ENCODE measurements around the gene PLEKHA5. TPM values are rescaled to one million over a fixed set of nuclear protein-coding genes. Genes with fewer than 3 reads are reported as not detected.

PLEKHA5 gene
- total RNA-seq, 4 donors from 2014 or later, result 34.5 to 120 (median 60.0) TPM

GRCh38 chr12:19105463-19105862, 24.1 kb upstream of the PLEKHA5 start:
- no peak for ATAC-seq
- Histone ChIP-seq H3K27me3 (no peaks in the 10 kb centered on the region), H3K4me1 (no peaks in the 10 kb centered on the region), H3K4me3 (no peak overlapping the region), H3K9me3 (no peaks in the 10 kb centered on the region), H3K36me3 (no peaks in the 10 kb centered on the region), H3K27ac (no peak overlapping the region)
- TF ChIP-seq CTCF (IDR thresholded peaks at IDR 0.05) (no peak), EP300 (IDR thresholded peaks at IDR 0.05) (no peak), POLR2A (IDR thresholded peaks at IDR 0.05) (no peak), POLR2AphosphoS5 (IDR thresholded peaks at IDR 0.05) (no peak)
- 85 to 93% methylated on average over 2 to 3 of the region's 3 CpGs for WGBS, 2 donors (ENCODE audit: low coverage in 1 of 2)

- Histone ChIP-seq H3K9me3 (no peaks in the 10 kb centered on the region), H3K27ac (no peak overlapping the region), H3K36me3 (no peaks in the 10 kb centered on the region), H3K4me1 (no peaks in the 10 kb centered on the region), H3K27me3 (no peaks in the 10 kb centered on the region), H3K4me3 (no peak overlapping the region)
- ATAC-seq, result no peak
- WGBS, 2 donors (ENCODE audit: low coverage in 1 of 2), result 93 to 99% methylated on average over 6 to 9 of the region's 24 CpGs
- no peak for TF ChIP-seq POLR2AphosphoS5 (IDR thresholded peaks at IDR 0.05)
- no peak for TF ChIP-seq EP300 (IDR thresholded peaks at IDR 0.05)
- no peak for TF ChIP-seq POLR2A (IDR thresholded peaks at IDR 0.05)
- no peak for TF ChIP-seq CTCF (IDR thresholded peaks at IDR 0.05)
These were observed 21.8 kb upstream of the PLEKHA5 start for GRCh38 chr12:19107750-19108149.

- ATAC-seq, result no peak
- TF ChIP-seq POLR2A (IDR thresholded peaks at IDR 0.05) (no peak), CTCF (IDR thresholded peaks at IDR 0.05) (no peak), POLR2AphosphoS5 (IDR thresholded peaks at IDR 0.05) (no peak), EP300 (IDR thresholded peaks at IDR 0.05) (no peak)
- no peaks in the 10 kb centered on the region for H3K9me3 ChIP-seq
- H3K4me1 ChIP-seq, result peaks cover 0 to 4% (median 0%) of the 10 kb centered on the region in 3 donors
- no peaks in the 10 kb centered on the region for H3K27me3 ChIP-seq
- no peak overlapping the region for H3K4me3 ChIP-seq
- H3K27ac ChIP-seq, result no peak overlapping the region
- 78 to 94% methylated on average over 2 to 3 of the region's 3 CpGs for WGBS, 2 donors (ENCODE audit: low coverage in 1 of 2)
- no peaks in the 10 kb centered on the region for H3K36me3 ChIP-seq
These were observed 19.2 kb upstream of the PLEKHA5 start for GRCh38 chr12:19110221-19110940.

GRCh38 chr12:19113464-19113863, 16.1 kb upstream of the PLEKHA5 start:
- Histone ChIP-seq H3K36me3 (no peaks in the 10 kb centered on the region), H3K9me3 (no peaks in the 10 kb centered on the region), H3K4me3 (no peak overlapping the region), H3K4me1 (peaks cover 0 to 14% (median 0%) of the 10 kb centered on the region in 3 donors), H3K27ac (no peak overlapping the region), H3K27me3 (no peaks in the 10 kb centered on the region)
- TF ChIP-seq EP300 (IDR thresholded peaks at IDR 0.05), result no peak
- no peak for TF ChIP-seq POLR2AphosphoS5 (IDR thresholded peaks at IDR 0.05)
- TF ChIP-seq POLR2A (IDR thresholded peaks at IDR 0.05), result no peak
- no peak for TF ChIP-seq CTCF (IDR thresholded peaks at IDR 0.05)
- ATAC-seq, result no peak
- WGBS, 2 donors (ENCODE audit: low coverage in 1 of 2), result 85 to 90% methylated on average over 2 to 3 of the region's 3 CpGs

GRCh38 chr12:19115285-19115684, 14.2 kb upstream of the PLEKHA5 start:
- Histone ChIP-seq H3K4me3 (no peak overlapping the region), H3K36me3 (no peaks in the 10 kb centered on the region), H3K27me3 (no peaks in the 10 kb centered on the region), H3K9me3 (no peaks in the 10 kb centered on the region), H3K4me1 (peaks cover 0 to 14% (median 0%) of the 10 kb centered on the region in 3 donors), H3K27ac (no peak overlapping the region)
- ATAC-seq, result no peak
- WGBS, 2 donors (ENCODE audit: low coverage in 1 of 2), result 43 to 86% methylated on average over 1 of the region's 1 CpG
- TF ChIP-seq EP300 (IDR thresholded peaks at IDR 0.05) (no peak), POLR2A (IDR thresholded peaks at IDR 0.05) (no peak), CTCF (IDR thresholded peaks at IDR 0.05) (no peak), POLR2AphosphoS5 (IDR thresholded peaks at IDR 0.05) (no peak)
